GM19452 (cell line): ENCODE measurements around the gene FLYWCH2.

ENCODE experiments used
- ATAC-seq: cut with Tn5 transposase; IDR thresholded peaks from one replicate; pipeline ENCODE4 v1.9.1; 2021; ENCODE audit not compliant: unreplicated experiment

Gene FLYWCH2

GRCh38 chr16:2853531-2854073 lies 29.4 kb upstream of the FLYWCH2 start:
- ATAC-seq, result no peak

DNA sequence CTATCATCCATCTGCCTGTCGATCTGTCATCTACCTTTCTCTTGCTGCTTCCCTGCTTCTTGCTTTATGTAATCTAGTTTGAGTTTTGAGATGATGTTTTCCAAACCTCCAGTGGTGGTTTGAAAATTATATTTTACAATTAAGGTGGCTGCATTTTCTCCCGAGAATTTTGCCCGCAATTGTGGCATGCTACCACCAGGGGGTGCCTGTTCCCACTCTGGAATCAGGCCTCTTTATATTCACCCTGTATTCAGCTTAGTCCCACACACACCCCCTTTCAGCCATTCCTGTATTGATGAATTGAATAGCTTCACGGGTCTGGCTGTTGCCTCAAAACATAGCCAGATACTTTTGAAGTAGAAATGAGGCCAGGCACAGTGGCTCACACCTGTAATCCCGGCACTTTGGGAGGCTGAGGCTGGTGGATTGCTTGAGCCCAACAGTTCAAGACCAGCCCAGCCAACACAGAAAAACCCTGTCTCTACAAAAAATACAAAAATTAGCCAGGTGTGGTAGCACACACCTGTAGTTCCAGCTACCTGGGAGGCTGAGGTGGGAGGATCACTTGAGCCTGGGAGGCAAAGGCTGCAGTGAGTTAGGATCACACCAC lies 28.2 kb upstream of the FLYWCH2 start:
- ATAC-seq, result no peak

GRCh38 chr16:2855536-2855935 lies 27.5 kb upstream of the FLYWCH2 start:
- ATAC-seq, result no peak

- no peak for ATAC-seq
These were observed 26.8 kb upstream of the FLYWCH2 start for GRCh38 chr16:2856061-2856670.

GRCh38 chr16:2856686-2857450 lies 26.1 kb upstream of the FLYWCH2 start:
- no peak for ATAC-seq

DNA sequence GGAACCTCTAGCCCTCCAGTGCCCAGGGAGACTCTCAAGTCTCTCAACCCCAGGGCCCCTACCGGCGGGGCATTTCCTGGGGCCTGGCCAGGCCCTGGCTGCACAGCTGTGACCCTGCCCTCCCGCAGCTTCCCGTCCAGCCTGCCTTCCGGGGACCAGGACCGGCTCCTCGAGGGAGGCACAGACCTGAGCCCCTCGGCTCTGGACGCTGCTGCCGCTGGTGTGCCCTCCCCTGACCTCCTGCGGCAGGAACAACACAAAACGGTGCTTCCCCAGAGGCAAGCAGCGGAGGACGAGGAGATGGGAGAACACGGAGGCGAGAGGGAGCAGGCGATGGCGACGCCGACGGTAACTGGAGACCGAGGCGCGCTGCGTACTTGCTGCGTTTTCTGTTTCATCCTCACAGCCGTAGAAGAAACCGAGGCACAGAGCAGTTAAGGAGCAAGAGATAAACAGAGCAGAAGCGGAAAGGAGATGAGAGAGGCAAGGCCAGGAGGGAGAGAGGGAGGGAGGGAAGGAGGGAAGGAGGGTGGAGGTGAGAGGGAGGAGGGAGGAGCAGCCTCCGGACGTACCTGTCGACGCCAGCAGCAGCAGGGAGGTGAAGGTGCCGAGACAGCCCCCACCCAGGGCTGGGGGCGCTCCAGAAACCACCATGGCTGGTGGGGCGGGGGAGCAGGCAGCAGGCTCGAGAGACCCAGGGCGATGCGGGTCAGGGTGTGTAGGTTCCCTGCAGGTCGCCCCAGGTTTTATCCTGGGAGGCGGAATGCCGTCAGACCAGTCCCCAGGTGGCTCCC lies 25.4 kb upstream of the FLYWCH2 start, which contains the start of gene PRSS22:
PRSS22 (minus strand) TSS at position 720 of the 794 bp plus-strand sequence; CDS start at position 654, 66 bp downstream.
- ATAC-seq, result no peak

DNA sequence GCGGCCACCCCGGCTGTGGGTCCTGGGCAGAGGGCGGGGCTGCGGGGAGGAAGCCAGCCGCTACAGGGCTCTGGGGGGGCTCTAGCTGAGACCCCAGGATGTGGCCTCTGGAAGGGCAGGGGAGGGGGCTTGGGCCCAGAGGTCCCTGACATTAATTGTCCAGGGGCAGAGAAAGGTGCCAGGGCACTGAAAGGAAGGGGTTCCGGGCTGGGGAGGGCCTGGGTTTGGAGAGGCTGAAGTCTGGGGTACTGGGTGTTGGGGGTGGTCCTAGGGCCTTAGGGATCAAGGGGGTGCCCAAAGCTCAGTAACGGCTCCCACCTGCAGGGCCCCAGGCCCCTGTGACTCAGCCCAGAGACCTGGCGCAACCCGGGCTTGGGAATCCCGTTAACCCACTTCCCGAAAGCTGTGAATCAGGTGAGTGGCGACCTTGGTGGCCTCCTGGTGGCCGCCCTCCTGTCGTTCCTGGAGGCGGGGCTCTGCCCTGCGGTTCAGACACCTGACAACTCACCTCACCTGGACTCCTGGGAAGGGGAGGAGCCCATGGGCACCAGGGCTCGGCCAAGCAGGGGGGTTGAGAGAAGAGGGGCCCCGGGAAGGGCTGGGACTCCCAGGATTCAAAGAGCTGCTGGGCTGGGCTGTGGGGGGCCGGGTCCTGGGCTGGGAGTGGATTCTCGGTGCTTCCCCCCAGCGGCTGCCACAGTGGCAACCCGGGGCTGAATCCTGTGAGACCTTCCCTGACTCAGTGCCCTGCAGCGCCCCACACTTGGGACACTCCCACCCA lies 24.6 kb upstream of the FLYWCH2 start:
- ATAC-seq, result no peak

DNA sequence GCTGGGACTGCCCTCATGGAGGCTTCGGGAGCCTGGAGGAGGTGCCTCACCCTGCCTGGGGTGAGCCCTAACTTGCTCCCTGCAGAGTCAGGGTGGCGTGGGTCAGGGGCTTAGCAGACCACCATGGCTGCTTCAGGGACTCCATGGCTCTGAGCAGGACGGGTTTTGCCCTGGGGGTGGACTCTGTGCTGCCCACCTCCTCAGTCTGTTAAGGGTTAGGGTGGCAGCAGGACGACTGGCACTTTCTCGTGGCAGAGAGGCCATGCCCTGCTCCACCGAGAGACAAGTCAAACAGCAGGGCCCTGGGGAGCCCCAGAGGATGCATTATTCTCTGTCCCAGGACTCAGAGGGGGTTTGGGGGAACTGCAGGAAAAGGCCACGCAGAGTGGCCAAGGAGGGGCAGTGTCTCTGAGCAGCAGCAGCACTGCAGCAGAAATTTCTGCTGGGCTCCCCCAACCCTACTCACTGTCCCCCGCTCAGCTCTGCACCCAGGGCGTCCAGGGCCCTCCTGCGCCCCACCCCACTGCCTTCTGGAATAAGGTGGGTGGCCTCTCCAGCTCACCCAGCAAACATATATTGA lies 23.2 kb upstream of the FLYWCH2 start:
- no peak for ATAC-seq

- ATAC-seq, result no peak
These were observed 22.0 kb upstream of the FLYWCH2 start for GRCh38 chr16:2860826-2861567.

DNA sequence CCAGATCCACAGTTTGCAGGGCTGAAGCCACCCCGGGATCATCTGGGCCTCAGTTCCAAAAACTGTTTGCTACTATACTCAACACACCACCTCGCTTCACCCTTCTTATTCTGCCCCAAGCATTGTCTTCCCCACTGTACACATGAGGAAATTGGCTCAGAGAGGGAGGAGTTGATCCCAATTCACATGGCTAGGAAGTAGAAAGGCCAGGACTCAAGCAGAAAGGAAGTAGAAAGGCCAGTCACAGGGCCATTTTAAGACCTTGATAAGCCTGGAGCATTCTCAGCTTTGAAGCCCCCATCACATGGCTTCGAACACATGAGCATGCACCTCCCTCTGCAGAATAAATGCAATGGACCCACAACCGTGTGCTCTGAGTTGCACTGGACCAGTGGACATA lies 17.4 kb upstream of the FLYWCH2 start:
- ATAC-seq, result no peak

GRCh38 chr16:2866431-2866830 lies 16.6 kb upstream of the FLYWCH2 start:
- ATAC-seq, result no peak

GRCh38 chr16:2867661-2867986 lies 15.4 kb upstream of the FLYWCH2 start:
- ATAC-seq, result no peak

DNA sequence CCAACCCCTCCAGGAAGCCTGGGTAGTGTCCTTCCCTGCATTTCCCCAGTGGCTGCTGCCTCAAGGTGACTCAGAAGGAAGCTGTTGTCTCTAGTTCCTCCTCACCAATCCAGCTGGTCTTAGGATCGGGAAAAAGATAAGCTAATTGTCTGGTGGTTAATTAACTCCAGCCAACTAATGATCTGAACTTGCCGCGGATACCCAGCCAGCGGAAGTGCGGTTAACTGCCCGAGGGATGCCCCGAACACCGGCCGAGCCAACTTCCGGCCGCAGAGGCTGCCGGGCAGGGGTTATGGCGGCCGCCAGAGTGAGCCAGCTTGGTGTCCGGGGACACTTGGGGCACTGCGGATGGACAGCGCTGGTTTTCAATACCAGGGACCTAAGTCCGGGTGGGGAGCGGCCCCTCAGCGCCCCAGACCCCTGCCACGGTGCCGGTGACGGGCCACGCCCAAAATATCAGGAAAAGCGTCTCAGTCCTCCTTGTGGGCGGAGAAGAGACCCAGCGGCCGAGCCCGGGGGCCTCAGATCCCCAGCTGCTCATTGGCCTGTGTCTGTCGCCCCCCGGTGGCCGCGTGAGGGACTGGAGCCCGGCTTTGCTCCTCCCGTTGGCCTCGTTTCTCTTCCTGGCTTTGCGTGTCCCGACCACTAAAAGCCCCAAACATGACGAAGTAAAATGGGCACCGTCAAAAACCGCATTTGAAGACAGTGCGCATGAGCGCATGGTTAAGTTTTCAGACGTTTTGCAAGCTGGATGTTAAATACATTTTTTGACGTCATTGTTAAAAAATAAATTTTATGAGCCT lies 14.8 kb upstream of the FLYWCH2 start:
- peak; percentile 91 for ATAC-seq

GRCh38 chr16:2871926-2872325 lies 11.1 kb upstream of the FLYWCH2 start:
- no peak for ATAC-seq

DNA sequence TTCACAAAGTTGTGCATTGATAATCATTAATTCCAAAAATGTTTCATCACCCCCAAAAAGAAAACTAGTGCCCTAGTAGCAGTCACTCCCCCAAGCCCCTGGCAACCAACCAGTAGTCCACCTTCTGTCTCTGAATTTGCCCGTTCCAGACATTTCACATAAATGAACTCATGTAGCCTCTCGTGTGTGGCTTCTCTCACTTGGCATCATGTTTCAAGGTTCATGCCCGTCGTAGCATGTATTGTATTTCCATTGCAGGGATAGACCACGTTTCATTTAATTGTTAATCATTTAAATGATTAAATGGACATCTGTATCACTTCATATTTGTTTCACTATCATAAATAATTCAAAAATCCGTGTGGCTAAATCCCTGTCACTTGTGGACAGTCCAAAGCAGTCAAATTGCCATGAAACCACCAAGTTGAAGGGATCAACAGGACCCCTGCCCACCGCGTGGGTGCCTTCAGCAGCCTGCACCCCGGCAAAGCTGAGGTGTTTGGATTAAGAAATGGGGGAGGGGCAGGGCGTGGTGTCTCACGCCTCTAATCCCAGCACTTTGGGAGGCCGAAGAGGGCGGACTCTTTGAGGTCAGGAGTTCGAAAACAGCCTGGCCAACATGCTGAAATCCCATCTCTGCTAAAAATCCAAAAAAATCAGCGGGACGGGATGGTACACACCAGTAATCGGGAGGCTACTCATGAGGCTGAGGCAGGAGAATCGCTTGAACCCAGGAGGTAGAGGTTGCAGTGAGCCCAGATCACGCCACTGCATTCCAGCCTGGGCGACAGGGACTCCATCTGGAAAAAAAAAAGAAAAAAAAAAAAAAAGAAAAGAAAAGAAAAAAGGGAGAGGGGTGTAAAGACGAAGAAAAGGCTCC lies 8.7 kb upstream of the FLYWCH2 start:
- no peak for ATAC-seq

DNA sequence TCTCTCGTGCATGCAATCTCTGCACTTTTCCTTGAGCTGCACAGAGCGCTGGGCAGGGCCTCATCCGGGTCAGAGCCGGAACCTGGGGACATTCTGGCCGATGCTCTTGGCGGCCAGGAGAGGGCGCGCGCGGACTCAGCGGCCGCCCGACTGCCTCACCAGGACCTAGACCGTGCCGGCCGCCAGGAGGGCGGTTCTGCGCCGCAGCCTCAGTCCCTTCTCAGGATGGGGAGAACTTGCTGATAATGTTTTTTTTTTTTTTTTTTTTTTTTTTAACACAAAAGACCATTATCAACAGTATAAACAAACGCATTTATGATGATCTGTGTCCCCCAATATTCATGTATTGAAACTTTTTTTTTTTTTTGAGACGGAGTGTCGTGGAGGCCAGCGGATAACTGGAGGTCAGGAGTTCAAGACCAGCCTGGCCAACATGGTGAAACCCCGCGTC lies 8.1 kb upstream of the FLYWCH2 start:
- peak; percentile 60 for ATAC-seq

GRCh38 chr16:2879854-2880508 lies 3.0 kb upstream of the FLYWCH2 start:
- ATAC-seq, result no peak
